IMR-90 (cell line): Measurements from ENCODE around the gene MIOX.

Experiments
- CHD1 ChIP-seq: IDR thresholded peaks from 2 replicates; pipeline ENCODE4 v1.6.1; 2012; ENCODE audit warnings: low read depth, low read length, improper control_type of control experiment
- RAD21 ChIP-seq: IDR thresholded peaks from 2 replicates; pipeline ENCODE4 v1.6.1; 2012; ENCODE audit warnings: low read length, improper control_type of control experiment
- TF ChIP-seq, protein P1 (sequence below): fragments of 150-350 bp; IDR thresholded peaks from 2 replicates; pipeline ENCODE4 v1.6.1; 2016; ENCODE audit warnings: low read depth, mild to moderate bottlenecking, low read length, moderate library complexity, borderline replicate concordance
- TF ChIP-seq, protein P2 (sequence below): conservative IDR thresholded peaks from 2 replicates; pipeline ENCODE4 v1.5.1; 2012; ENCODE audit warnings: mild to moderate bottlenecking, low read depth, low read length, improper control_type of control experiment

DNA sequence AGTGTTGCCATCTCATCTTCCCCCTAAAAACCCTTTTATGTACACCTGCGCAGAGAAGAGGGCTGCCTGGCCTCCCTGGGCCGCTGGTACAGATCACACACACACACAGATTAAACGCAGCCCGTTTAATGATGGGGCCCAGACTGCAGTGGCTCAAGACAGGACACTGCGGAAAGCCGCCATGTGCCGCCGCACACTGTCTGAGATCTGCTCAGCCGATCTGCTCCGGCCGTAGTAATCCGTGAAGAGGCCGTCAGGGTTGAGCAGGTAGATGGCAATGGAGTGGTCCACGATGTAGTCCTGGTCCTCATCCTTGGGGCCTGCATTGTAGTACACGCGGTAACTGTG is 36.8 kb downstream of the MIOX start:
- TF ChIP-seq, protein P1, sequence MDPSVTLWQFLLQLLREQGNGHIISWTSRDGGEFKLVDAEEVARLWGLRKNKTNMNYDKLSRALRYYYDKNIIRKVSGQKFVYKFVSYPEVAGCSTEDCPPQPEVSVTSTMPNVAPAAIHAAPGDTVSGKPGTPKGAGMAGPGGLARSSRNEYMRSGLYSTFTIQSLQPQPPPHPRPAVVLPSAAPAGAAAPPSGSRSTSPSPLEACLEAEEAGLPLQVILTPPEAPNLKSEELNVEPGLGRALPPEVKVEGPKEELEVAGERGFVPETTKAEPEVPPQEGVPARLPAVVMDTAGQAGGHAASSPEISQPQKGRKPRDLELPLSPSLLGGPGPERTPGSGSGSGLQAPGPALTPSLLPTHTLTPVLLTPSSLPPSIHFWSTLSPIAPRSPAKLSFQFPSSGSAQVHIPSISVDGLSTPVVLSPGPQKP, result no peak
- TF ChIP-seq, protein P2, sequence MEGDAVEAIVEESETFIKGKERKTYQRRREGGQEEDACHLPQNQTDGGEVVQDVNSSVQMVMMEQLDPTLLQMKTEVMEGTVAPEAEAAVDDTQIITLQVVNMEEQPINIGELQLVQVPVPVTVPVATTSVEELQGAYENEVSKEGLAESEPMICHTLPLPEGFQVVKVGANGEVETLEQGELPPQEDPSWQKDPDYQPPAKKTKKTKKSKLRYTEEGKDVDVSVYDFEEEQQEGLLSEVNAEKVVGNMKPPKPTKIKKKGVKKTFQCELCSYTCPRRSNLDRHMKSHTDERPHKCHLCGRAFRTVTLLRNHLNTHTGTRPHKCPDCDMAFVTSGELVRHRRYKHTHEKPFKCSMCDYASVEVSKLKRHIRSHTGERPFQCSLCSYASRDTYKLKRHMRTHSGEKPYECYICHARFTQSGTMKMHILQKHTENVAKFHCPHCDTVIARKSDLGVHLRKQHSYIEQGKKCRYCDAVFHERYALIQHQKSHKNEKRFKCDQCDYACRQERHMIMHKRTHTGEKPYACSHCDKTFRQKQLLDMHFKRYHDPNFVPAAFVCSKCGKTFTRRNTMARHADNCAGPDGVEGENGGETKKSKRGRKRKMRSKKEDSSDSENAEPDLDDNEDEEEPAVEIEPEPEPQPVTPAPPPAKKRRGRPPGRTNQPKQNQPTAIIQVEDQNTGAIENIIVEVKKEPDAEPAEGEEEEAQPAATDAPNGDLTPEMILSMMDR, result no peak
- no peak for TF ChIP-seq CHD1
- TF ChIP-seq RAD21, result no peak
